Measurements from ENCODE around the gene COMMD8.
"Not testable (repeated sequence)": the region's sequence is repeated elsewhere in the genome, so short reads cannot be mapped to it uniquely, and the experiment has no call there.

The COMMD8 gene

GRCh38 chr4:47463235-47463956 is at the start of gene COMMD8:
Gene COMMD8 (minus strand): TSS chr4:47463702. CDS start chr4:47463651, 51 bp downstream.
- peak; percentile 92 for DNase-seq (ENCODE audit: low read depth)

DNA sequence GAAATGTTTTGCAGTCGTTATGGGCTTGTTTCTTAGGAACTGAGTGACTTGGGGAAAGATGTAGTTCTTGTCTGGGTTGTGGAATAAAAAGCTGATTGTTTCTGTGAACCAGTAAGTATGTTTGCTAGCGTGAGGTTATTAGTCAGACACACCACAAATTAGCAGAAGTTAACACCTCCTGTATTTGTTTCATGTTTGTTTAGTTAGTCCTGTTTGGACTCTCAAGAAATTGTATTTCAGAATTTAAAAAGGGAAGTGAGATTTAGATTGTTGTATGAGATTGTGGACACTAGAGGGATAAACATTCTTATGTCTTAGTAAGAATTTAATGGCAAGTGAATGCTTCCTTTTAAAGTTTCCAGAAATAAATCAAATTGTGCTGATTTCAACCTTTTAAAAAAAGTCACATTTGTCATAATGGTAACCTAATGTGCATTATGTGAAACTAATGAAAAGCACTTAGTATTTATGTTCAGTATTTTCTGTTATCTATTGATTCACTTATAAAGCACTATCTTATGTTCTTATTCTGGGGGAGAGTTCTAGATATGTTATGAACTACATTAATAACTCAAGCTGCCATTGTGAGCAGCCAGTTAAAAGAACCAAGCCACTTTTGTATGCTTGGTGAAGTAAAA is 47.1 kb upstream of the COMMD8 start:
- no peak for DNase-seq (ENCODE audit: low read depth)

DNA sequence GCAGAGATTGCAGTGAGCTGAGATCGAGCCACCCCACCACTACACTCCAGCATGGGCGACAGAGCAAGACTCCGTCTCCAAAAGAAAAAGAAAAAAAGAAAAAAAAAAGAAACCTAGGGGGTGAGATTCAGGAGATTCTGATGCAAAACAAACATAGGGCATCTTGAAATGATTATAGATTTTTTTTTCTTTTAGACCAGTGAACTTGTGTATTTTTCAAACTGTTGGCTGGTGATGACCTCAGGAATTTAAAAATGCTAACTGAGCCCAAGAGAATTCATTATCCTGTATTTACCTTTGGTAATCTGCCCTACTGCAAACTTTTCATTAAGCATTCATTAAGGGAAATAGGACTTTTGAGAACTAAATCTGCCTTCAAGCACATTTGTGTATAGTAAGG is 42.2 kb upstream of the COMMD8 start:
- no peak for DNase-seq (ENCODE audit: low read depth)

DNA sequence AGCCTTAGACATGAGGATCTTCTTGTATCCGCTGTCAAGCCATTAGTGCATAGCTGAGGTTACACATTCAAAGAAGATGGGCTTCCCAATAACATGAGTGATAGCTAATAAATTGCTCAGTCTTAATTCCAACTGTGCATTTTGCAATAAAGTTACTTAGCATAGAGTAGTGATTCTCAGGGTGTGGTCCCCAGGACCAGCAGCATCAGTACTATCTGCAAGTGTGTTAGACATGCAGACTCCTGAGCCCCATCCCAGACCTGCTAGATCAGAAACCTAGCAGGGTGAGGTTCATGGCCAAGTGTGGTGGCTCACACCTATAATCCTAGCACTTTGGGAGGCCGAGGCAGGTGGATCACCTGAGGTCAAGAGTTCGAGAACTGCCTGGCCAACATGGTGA is 41.6 kb upstream of the COMMD8 start:
- DNase-seq (ENCODE audit: low read depth) = no peak

GRCh38 chr4:47500776-47501175 is 37.3 kb upstream of the COMMD8 start:
- no peak for DNase-seq (ENCODE audit: low read depth)

DNA sequence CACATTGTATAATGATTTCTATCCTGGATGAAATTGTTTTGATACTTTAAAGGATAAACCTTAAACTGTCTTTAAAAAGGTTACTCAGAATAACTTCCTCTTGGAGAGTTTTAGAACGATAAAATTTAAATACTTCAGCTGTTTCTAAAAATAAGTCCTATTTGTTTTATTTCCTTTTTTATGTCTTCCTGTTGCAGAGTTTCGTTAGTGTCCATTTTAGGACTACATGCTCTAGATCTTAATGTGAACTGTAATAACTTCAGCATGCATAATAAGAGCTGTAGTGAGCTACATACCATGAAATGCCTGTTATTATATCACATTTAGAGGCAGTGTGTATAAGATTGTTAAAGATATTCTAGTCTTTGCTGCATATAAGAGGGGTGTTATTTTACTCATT is 36.2 kb upstream of the COMMD8 start:
- no peak for DNase-seq (ENCODE audit: low read depth)

GRCh38 chr4:47498899-47499298 is 35.4 kb upstream of the COMMD8 start:
- DNase-seq (ENCODE audit: low read depth) = no peak

DNA sequence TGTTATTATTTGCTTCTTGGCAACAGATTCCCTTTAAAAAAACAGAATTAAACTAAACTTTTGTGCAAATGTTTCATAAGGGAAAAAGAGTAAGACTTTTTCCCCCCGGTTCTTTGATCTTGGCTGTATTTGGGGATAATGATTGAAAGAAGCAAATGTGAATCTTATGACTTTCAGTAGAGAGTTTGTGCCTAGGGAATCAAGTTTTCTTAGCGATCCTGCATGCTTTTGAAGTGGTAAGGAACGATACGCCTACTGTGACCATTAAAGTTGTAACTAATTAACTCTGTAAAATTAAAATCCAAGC is 30.6 kb upstream of the COMMD8 start:
- no peak for DNase-seq (ENCODE audit: low read depth)

DNA sequence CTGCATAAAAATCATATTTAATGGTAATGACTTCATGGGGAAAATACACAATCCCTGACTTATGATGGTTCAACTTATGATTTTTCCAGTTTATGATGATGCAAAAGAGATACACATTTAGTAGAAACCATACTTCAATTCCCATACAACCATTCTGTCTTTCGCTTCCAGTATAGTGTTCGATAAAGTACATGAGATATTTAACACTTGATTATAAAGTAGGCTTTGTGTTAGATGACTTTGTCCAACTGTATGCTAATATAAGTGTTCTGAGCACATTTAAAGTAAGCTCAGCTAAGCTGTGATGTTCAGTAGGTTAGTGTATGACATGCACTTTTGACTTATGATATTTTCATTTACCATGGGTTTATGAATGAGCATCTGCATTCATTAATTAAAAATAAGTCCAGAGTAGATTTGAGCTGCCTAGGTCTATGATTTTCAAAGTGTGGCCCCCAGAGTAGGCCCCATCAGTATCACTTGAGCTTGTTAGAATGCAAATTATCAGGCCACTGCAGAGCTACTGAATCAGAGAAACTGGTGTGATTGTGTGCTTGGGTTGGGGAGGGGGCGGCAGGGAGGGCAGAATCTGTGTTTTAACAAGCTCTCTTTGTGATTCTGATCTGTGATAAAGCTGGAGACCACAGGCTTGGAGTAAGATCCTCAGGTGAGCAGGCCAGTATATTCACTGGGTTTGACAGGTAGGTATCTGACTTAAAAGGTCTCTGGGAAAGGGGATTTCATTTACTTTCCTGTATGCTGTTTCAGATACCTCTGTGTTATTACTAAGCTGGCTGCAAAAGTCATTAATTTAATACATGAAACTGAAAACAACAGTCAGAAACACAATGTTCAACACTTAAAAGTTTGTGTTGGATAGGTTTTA is 30.0 kb upstream of the COMMD8 start:
- no peak for DNase-seq (ENCODE audit: low read depth)

DNA sequence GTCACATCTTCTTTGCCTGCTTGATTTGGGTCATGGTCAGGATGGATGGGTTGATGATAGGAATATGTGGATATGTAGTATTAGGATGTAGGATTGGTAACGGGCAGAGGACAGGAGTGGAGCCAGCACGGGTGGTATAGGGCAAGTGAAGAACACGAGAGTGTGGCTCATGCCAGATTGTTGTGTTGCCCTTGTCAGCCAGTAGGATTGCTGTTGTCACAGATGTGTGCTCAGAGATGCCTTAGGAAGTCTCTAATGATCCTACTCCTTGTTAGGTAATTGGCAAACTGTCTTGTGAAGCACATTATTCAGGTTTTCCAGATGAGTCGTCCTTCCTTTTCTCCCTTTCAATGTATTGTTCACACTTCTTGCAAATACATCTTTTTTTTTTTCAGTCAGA is 27.0 kb upstream of the COMMD8 start:
- no peak for DNase-seq (ENCODE audit: low read depth)

- no peak for DNase-seq (ENCODE audit: low read depth)
Measured at GRCh38 chr4:47488706-47489105, 25.2 kb upstream of the COMMD8 start.

GRCh38 chr4:47486727-47487126 is 23.2 kb upstream of the COMMD8 start:
- not testable (repeated sequence) for DNase-seq (ENCODE audit: low read depth)

- no peak for DNase-seq (ENCODE audit: low read depth)
Measured at GRCh38 chr4:47486231-47486673, 22.8 kb upstream of the COMMD8 start.

GRCh38 chr4:47485768-47486167 is 22.3 kb upstream of the COMMD8 start:
- DNase-seq (ENCODE audit: low read depth) = no peak

GRCh38 chr4:47485047-47485692 is 21.7 kb upstream of the COMMD8 start, which contains the start of gene ATP10D:
Gene ATP10D (plus strand): TSS chr4:47485275. CDS start chr4:47512541, 27,266 bp downstream.
- DNase-seq (ENCODE audit: low read depth) = peak; percentile 64

GRCh38 chr4:47484168-47484567 is 20.7 kb upstream of the COMMD8 start:
- DNase-seq (ENCODE audit: low read depth) = no peak

GRCh38 chr4:47483745-47484144 is 20.2 kb upstream of the COMMD8 start:
- DNase-seq (ENCODE audit: low read depth) = no peak

DNA sequence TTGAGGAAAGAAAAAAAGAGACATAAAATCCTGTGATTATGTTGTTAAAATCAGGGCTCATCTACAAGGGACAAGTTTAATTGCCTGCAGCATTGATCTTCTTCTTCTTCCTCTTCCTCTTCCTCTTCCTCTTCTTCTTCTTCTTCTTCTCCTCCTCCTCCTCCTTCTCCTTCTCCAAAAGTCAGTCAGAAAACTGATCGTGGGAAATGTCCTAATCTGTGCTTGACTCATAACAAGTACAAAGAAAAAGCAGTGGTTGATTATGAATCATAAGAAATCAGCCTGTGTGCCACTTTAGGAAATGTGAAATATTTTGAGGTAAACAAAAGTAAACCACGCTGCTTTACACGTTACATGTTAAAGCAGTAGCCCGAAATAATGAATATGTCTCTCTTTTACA is 18.8 kb upstream of the COMMD8 start:
- no peak for DNase-seq (ENCODE audit: low read depth)

DNA sequence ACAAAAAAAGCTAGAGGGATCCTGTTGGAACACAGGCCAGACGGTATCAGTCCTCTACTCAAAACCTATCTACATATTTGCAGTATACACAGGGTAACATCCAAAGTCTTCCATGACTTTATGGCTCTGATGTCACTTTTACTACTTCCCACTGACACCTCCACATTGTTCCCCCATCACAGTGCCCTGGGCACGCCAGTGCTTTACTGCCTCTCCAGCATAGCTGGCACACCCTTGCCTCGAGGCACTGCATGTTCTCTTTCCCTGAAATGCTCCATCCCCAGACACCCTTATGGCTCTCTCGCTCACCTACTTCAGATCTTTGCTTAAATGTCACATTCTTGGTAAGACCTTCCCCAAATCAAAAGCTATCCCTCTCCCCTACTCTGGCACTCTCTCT is 15.3 kb upstream of the COMMD8 start:
- DNase-seq (ENCODE audit: low read depth) = no peak

DNA sequence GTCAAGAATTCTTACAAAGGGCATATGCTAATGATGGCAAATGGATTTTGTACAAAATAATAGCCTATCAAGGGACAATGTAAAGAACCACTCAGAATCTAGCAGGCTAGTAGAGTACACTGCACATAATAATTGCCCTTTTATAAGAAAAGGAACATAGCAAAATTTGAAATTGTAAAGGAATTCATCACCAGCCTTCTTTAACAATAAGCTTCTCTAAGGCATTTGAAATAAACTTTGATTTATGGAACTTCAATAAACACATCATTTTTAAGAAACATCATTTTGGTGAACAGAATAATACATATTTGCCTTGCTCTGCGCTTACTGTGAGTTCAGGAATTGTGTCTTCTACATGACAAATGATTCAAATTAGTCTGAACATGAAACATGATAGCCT is 11.9 kb upstream of the COMMD8 start:
- no peak for DNase-seq (ENCODE audit: low read depth)

DNA sequence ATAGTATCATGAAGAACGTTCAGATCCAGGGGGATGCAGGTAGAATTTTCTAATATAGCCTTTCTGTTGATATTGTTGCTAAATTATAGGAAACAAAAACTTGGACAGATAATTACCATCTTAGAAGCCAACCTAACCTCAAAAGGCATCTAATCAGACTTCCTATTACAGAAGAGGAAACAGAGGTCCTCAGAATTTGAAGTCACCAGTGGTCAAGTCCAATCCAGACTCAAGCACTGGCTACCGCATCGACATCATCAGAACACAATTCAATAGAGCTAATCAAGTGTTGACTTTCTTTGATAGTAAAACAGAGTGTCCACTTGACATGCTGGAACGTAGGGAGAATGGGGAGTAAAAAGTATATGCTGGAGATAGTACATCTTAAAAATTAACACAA is 11.3 kb upstream of the COMMD8 start:
- no peak for DNase-seq (ENCODE audit: low read depth)

DNA sequence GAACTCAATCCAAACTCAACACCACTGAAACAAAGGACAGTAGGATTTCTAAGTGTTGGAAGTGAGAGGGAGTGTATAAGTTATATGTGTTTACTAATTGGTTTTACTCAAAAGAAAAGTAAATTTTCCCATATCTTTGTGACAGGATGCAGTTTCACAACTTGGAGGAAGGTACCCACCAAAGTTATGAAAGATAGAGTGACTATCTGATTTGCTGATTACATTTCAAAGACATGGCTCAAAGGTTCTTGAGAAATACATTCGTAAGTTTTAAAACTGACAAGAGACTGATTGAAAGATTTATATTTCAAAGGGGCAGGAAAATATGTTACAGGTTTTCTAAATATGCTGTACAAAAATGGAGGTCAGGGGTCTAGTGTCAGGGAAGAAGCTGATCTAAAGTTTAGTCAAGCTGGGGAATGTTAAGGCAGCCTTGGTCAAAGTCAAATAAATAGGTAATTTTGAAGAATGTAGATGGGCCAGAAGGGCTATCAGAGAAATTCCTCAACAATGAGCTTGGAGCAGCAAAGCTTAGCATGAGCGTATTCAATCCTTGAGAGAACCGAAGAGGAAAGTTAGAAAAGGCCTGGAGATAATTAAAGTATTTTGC is 9.7 kb upstream of the COMMD8 start:
- DNase-seq (ENCODE audit: low read depth) = no peak

Measured in activated T-helper 1 cell treated with Interleukin-2 at 50 U/mL for 16 hours (primary cell).